ENCODE measurements around the gene FXYD6.

The FXYD6 gene

DNA sequence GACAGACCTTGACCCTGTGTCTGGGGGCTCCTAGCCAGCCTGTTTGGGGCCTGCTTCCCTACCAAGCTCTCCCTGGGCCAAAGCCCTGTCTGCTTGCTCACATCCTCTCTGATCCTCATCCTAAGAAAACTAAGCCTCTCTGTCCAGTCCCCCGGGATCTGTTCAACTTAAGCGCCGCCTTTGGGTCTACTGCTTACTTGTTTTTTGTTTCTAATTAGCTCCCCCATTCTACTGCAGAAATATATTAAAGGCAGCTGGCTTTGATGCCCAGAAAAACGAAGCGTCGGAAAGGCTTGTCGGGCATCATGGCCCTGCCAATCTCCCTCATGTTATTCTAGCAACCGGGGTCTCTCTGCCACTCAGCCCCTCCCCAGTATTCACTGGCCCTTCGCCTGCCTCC is 82.9 kb downstream of the FXYD6 start:
- no peak for DNase-seq

DNA sequence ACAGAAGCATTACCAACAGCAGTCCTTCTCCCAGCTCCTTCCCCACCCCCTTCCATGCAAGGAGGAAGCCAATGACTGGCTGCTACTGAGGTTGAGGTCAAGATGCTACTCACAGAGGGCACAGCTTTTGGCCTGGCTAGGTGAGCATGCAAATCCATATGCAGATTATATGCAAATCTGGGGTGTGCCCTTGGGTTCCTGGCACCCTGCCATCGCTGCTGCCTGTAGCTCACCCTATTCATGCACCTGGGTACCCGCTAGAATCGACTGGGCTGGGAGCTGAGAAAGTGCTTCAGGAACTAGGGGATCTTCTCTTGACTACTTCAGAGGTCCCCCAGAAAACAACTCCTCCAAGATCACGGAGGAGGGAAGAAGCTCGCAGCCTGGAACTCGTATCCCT is 83.5 kb downstream of the FXYD6 start:
- no peak for DNase-seq

DNA sequence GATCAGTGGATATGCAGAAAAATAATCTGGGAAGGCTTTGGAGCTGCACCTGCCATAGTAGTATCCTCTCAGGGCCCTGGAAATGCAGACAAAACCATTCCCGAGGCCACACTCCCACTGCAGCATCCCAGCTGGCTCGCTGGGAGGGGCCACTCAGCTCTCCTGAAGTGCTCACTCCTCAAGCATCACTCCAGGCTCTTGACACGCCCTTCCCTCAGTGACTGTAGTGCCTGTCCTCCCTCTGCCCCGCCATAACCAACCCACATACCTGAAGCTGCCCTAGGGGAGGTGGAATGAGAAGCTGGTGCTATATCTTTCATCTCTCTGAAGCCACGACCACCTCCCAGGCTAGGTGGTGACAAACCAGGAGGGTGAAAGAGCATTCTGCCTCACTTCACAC is 84.2 kb downstream of the FXYD6 start:
- no peak for DNase-seq

DNA sequence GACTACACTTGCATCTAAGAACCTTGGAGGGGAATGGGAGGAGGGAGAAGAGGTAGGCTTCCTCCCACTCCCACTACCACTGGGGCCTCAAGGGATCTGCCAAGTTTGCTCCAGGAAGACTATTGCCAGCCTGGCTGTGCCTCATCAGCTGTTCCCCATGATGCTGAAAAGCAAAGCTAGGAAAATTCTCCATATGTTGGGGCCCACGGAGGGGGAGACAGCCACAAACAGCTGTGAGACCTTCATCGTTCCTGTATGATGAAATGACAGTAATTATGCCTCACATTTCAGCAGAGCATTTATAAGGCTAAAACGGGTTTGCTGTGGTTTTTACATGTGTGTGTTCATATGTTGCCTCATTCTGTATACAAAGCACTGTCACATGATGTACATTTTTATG is 86.2 kb downstream of the FXYD6 start:
- DNase-seq: no peak

DNA sequence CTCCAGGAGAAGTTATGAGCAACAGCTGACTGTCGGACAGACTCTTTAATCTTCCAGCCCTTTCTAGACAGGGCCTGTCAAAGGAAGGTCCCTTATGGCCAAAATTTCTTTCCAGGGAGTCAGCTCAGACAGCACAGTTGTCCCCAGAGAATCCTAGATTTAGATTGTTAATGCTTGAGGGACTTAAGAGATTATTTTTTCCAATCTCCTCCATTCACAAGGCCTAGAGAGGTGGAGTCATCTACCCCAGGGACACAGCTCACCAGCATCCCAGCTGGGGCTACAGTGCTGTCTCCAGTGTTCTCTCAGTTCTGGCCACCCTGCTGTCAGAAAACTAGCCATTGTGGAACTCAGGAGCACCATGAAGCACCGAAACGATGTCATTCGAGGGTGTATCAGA is 87.2 kb downstream of the FXYD6 start:
- DNase-seq: no peak
